K562 (cell line): Measurements from ENCODE around the gene NUMB. TPM values are rescaled to one million over a fixed set of nuclear protein-coding genes. Genes with fewer than 3 reads are reported as not detected.

Experiments used
- TEAD4 ChIP-seq, 2 experiments: sonication (generic) in 1 of 2; formaldehyde crosslinking in 1 of 2; IDR thresholded peaks; 2 replicates each; pipeline versions ENCODE4 v1.6.1 to v1.8.0; 2012 to 2022; ENCODE audit warnings: borderline replicate concordance in 1 of 2, inconsistent platforms in 1 of 2, low read length in 1 of 2, mild to moderate bottlenecking in 1 of 2, missing genetic modification reagents in 1 of 2
- polyA plus RNA-seq, 8 experiments: library from polyadenylated mRNA; depleted of rRNA in 4 of 8; stranded (reverse) in 5 of 8; unstranded in 3 of 8; fragments of >200 nt; fragmentation: Nextera tagmentation in 2 of 8; fragmentation: Illumina TruSeq in 1 of 8; extraction: Ambion mirVana in 2 of 8; extraction: Trizol in 1 of 8; gene quantifications; 2 replicates each; pipeline versions ENCODE4 v1.2.1 to v1.2.3, GENCODE V29; 2011 to 2014; ENCODE audit warnings: inconsistent platforms in 1 of 8, missing spikeins in 1 of 8
- total RNA-seq, 7 experiments: library from RNA; depleted of rRNA in 6 of 7; stranded (reverse); fragments of >200 nt in 6 of 7; fragmentation: Illumina TruSeq in 2 of 7; extraction: Trizol in 2 of 7; gene quantifications; 2 replicates each; pipeline versions ENCODE4 v1.2.1 to v1.2.3, GENCODE V29; 2011 to 2021; ENCODE audit warnings: low replicate concordance in 1 of 7
- TF ChIP-seq, protein P1 (sequence below): sonication (generic); formaldehyde crosslinking; IDR thresholded peaks from 2 replicates; pipeline ENCODE4 v1.8.0; 2023; ENCODE audit warnings: missing genetic modification reagents, mild to moderate bottlenecking, borderline replicate concordance
- TF ChIP-seq, protein P2 (sequence below): sonication (generic); formaldehyde crosslinking; IDR thresholded peaks from 2 replicates; pipeline ENCODE4 v1.8.0; 2023; ENCODE audit warnings: mild to moderate bottlenecking, missing genetic modification reagents
- TF ChIP-seq, protein P3 (sequence below), 2 experiments: fragments of 450-650 bp in 1 of 2; IDR thresholded peaks; 2 replicates each; pipeline ENCODE4 v1.6.1; 2011 to 2017; ENCODE audit warnings: low read depth in 2 of 2, antibody characterized with exemption in 1 of 2, borderline replicate concordance in 1 of 2, low read length in 1 of 2, mild to moderate bottlenecking in 1 of 2, mixed read lengths in 1 of 2; ENCODE audit not compliant: control insufficient read depth in 1 of 2

Gene NUMB
- total and polyA plus RNA-seq, 9 of the 15 experiments (the other 6 are each of a cell fraction or from before 2014, with no cell fraction given), result 13.5 to 54.0 (median 32.3) TPM

DNA sequence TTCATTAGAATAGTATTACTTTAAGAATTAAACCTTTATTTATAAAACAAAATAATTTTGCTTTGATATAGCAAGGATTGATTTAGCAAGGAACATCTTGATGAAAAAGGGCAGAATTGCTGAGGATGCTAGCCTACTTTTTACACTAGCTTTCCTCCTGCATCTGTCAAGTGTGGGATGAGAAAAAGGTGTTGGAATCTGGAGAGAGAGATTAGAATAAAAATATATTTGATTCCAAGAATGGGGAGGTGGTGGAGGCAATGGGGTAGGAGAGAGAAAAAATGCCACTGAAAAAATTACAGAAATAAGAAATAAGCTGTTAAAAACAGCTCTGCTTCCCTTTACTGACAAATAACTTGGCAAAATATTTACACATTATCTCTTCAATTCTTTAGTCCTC, 98.9 kb downstream of the NUMB start (continued):
- TF ChIP-seq, protein P1, sequence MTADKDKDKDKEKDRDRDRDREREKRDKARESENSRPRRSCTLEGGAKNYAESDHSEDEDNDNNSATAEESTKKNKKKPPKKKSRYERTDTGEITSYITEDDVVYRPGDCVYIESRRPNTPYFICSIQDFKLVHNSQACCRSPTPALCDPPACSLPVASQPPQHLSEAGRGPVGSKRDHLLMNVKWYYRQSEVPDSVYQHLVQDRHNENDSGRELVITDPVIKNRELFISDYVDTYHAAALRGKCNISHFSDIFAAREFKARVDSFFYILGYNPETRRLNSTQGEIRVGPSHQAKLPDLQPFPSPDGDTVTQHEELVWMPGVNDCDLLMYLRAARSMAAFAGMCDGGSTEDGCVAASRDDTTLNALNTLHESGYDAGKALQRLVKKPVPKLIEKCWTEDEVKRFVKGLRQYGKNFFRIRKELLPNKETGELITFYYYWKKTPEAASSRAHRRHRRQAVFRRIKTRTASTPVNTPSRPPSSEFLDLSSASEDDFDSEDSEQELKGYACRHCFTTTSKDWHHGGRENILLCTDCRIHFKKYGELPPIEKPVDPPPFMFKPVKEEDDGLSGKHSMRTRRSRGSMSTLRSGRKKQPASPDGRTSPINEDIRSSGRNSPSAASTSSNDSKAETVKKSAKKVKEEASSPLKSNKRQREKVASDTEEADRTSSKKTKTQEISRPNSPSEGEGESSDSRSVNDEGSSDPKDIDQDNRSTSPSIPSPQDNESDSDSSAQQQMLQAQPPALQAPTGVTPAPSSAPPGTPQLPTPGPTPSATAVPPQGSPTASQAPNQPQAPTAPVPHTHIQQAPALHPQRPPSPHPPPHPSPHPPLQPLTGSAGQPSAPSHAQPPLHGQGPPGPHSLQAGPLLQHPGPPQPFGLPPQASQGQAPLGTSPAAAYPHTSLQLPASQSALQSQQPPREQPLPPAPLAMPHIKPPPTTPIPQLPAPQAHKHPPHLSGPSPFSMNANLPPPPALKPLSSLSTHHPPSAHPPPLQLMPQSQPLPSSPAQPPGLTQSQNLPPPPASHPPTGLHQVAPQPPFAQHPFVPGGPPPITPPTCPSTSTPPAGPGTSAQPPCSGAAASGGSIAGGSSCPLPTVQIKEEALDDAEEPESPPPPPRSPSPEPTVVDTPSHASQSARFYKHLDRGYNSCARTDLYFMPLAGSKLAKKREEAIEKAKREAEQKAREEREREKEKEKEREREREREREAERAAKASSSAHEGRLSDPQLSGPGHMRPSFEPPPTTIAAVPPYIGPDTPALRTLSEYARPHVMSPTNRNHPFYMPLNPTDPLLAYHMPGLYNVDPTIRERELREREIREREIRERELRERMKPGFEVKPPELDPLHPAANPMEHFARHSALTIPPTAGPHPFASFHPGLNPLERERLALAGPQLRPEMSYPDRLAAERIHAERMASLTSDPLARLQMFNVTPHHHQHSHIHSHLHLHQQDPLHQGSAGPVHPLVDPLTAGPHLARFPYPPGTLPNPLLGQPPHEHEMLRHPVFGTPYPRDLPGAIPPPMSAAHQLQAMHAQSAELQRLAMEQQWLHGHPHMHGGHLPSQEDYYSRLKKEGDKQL (CRISPR knock-in tag), result no peak
- TF ChIP-seq, protein P2, sequence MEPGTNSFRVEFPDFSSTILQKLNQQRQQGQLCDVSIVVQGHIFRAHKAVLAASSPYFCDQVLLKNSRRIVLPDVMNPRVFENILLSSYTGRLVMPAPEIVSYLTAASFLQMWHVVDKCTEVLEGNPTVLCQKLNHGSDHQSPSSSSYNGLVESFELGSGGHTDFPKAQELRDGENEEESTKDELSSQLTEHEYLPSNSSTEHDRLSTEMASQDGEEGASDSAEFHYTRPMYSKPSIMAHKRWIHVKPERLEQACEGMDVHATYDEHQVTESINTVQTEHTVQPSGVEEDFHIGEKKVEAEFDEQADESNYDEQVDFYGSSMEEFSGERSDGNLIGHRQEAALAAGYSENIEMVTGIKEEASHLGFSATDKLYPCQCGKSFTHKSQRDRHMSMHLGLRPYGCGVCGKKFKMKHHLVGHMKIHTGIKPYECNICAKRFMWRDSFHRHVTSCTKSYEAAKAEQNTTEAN, result no peak
- no peak for TF ChIP-seq TEAD4 (IDR thresholded peaks at IDR 0.05; ENCODE audit: low read length)
- TF ChIP-seq TEAD4 (CRISPR knock-in tag; IDR thresholded peaks at IDR 0.05; ENCODE audit: borderline replicate concordance), result no peak
- TF ChIP-seq, protein P3, sequence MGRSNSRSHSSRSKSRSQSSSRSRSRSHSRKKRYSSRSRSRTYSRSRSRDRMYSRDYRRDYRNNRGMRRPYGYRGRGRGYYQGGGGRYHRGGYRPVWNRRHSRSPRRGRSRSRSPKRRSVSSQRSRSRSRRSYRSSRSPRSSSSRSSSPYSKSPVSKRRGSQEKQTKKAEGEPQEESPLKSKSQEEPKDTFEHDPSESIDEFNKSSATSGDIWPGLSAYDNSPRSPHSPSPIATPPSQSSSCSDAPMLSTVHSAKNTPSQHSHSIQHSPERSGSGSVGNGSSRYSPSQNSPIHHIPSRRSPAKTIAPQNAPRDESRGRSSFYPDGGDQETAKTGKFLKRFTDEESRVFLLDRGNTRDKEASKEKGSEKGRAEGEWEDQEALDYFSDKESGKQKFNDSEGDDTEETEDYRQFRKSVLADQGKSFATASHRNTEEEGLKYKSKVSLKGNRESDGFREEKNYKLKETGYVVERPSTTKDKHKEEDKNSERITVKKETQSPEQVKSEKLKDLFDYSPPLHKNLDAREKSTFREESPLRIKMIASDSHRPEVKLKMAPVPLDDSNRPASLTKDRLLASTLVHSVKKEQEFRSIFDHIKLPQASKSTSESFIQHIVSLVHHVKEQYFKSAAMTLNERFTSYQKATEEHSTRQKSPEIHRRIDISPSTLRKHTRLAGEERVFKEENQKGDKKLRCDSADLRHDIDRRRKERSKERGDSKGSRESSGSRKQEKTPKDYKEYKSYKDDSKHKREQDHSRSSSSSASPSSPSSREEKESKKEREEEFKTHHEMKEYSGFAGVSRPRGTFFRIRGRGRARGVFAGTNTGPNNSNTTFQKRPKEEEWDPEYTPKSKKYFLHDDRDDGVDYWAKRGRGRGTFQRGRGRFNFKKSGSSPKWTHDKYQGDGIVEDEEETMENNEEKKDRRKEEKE (IDR thresholded peaks at IDR 0.05; ENCODE audit: borderline replicate concordance in 1 of 2, control insufficient read depth in 1 of 2, low read depth in 2 of 2, low read length in 1 of 2), result no peak
